ENCODE measurements around the gene SPRR5.

- no peak for TF ChIP-seq CTCF (IDR thresholded peaks at IDR 0.05; ENCODE audit: low read depth, low read length)
- TF ChIP-seq EZH2phosphoT487 (IDR thresholded peaks at IDR 0.05; ENCODE audit: low read depth), result no peak
Measured at GRCh38 chr1:152983743-152984142, 36.7 kb downstream of the SPRR5 start, which contains the start of gene SPRR1A.
